Measurements from ENCODE around the gene TPRA1. TPM values are rescaled to one million over a fixed set of nuclear protein-coding genes. Genes with fewer than 3 reads are reported as not detected.
A peak's percentile ranks its signal among the peaks of the same experiment; 100 is the strongest.

Gene TPRA1
- total and polyA plus RNA-seq, 2 donors (not counting 1 experiment from before 2014, with no cell fraction given): 17.5 to 47.4 TPM

DNA sequence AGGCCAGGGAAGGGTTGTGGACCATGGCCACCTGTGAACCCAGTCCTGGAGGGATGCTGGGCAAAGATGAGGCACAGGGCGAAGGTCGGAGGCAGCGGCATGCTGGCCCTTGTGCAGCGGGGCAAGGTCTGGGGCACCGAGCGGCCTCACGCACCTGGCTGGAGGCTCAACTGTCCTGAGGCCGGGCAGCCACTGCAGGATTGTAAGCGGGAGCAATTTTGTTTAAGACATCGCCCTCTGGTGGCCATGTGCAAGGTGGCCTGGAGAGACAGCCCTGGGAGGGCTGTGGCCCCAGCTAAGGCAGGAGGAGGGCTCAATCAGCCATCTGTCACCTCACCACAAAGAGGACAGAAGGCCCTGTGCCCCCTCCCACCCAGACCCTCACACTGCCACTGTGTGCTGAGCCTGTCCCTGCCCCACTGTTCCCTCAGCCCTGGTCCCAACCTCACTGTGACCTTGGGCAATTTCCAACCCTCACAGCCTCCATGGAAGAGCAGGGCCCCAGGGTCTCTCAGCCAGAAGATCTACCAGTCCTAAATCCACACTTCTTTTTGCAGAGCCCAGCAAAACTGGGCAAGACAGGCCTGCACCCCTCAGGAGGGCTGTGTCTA, 46.2 kb downstream of the TPRA1 start:
- Histone ChIP-seq H2AFZ (ENCODE audit: low read length) (no peak overlapping the region), H3K4me2 (ENCODE audit: extremely low read depth, insufficient read depth, low read length) (no peak overlapping the region), H3K36me3 (ENCODE audit: control insufficient read depth, insufficient read depth, low read length) (no peaks in the 10 kb centered on the region), H3K4me3 (replicated peaks in 1 of 4; ENCODE audit: control extremely low read depth in 1 of 4, insufficient read depth in 1 of 4, low read depth in 3 of 4, low read length in 4 of 4) (no peak overlapping the region), H3K27ac (ENCODE audit: insufficient read depth, low read length) (no peak overlapping the region), H3K27me3 (ENCODE audit: control insufficient read depth, insufficient read depth, low read length) (peaks cover 2% of the 10 kb centered on the region), H3K79me2 (ENCODE audit: control insufficient read depth, insufficient read depth, low read length) (no peaks in the 10 kb centered on the region), H3K4me1 (ENCODE audit: control insufficient read depth, extremely low read depth, insufficient read depth, low read length) (no peaks in the 10 kb centered on the region), H3K9ac (ENCODE audit: insufficient read depth, low read length) (no peak overlapping the region), H4K20me1 (ENCODE audit: control insufficient read depth, extremely low read depth, insufficient read depth, low read length) (no peaks in the 10 kb centered on the region), H3K9me3 (ENCODE audit: control insufficient read depth, insufficient read depth, low read depth, low read length) (no peaks in the 10 kb centered on the region)
- peak; percentile 51 to 59 for DNase-seq (ENCODE audit: low read depth in 2 of 2)
- no peak for TF ChIP-seq EZH2 (IDR thresholded peaks at IDR 0.05; ENCODE audit: low read length, missing control alignments)
- TF ChIP-seq, protein P1, sequence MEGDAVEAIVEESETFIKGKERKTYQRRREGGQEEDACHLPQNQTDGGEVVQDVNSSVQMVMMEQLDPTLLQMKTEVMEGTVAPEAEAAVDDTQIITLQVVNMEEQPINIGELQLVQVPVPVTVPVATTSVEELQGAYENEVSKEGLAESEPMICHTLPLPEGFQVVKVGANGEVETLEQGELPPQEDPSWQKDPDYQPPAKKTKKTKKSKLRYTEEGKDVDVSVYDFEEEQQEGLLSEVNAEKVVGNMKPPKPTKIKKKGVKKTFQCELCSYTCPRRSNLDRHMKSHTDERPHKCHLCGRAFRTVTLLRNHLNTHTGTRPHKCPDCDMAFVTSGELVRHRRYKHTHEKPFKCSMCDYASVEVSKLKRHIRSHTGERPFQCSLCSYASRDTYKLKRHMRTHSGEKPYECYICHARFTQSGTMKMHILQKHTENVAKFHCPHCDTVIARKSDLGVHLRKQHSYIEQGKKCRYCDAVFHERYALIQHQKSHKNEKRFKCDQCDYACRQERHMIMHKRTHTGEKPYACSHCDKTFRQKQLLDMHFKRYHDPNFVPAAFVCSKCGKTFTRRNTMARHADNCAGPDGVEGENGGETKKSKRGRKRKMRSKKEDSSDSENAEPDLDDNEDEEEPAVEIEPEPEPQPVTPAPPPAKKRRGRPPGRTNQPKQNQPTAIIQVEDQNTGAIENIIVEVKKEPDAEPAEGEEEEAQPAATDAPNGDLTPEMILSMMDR (conservative IDR thresholded peaks at IDR 0.05 in 1 of 2, IDR thresholded peaks at IDR 0.05 in 1 of 2; ENCODE audit: low read depth in 1 of 2, low read length in 2 of 2): peak; percentile 67 to 85

- Histone ChIP-seq H3K4me1 (ENCODE audit: control insufficient read depth, extremely low read depth, insufficient read depth, low read length) (no peaks in the 10 kb centered on the region), H3K79me2 (ENCODE audit: control insufficient read depth, insufficient read depth, low read length) (no peaks in the 10 kb centered on the region), H3K4me3 (replicated peaks in 1 of 4; ENCODE audit: control extremely low read depth in 1 of 4, insufficient read depth in 1 of 4, low read depth in 3 of 4, low read length in 4 of 4) (no peak overlapping the region), H3K27ac (ENCODE audit: insufficient read depth, low read length) (no peak overlapping the region), H3K36me3 (ENCODE audit: control insufficient read depth, insufficient read depth, low read length) (no peaks in the 10 kb centered on the region), H3K9me3 (ENCODE audit: control insufficient read depth, insufficient read depth, low read depth, low read length) (no peaks in the 10 kb centered on the region), H4K20me1 (ENCODE audit: control insufficient read depth, extremely low read depth, insufficient read depth, low read length) (no peaks in the 10 kb centered on the region), H3K27me3 (ENCODE audit: control insufficient read depth, insufficient read depth, low read length) (peaks cover 4% of the 10 kb centered on the region), H3K4me2 (ENCODE audit: extremely low read depth, insufficient read depth, low read length) (no peak overlapping the region), H3K9ac (ENCODE audit: insufficient read depth, low read length) (no peak overlapping the region), H2AFZ (ENCODE audit: low read length) (no peak overlapping the region)
- DNase-seq (ENCODE audit: low read depth in 2 of 2): no peak
- TF ChIP-seq EZH2 (IDR thresholded peaks at IDR 0.05; ENCODE audit: low read length, missing control alignments): no peak
- TF ChIP-seq, protein P1 (conservative IDR thresholded peaks at IDR 0.05 in 1 of 2, IDR thresholded peaks at IDR 0.05 in 1 of 2; ENCODE audit: low read depth in 1 of 2, low read length in 2 of 2): no peak
Observed at GRCh38 chr3:127543441-127543840, 47.1 kb downstream of the TPRA1 start.

DNA sequence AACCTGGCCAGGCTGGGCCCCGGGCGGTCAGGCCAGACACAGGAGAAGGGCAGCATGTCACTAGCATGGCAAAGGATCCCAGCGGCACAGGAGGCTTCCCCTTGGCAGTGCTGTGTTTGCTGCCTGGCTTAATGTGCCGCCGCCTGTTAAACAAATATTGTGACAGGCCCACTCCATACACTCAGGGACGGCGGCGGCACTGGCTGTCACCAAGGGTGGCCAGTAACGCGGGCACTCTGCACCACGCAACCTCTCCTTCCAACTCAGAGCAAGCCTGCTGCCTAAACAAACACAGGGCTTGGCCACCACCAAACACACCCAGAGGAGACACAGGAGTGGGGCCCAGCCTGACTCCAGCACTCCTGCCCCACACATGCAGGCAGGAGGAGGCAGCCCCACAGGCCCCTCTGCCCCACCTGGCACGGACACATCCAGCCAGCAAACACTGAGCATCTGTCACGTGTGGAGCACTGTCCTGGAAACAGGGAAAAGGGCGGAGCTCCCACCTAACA, 48.0 kb downstream of the TPRA1 start:
- Histone ChIP-seq H3K9ac (ENCODE audit: insufficient read depth, low read length) (no peak overlapping the region), H3K4me2 (ENCODE audit: extremely low read depth, insufficient read depth, low read length) (no peak overlapping the region), H3K27me3 (ENCODE audit: control insufficient read depth, insufficient read depth, low read length) (peaks cover 6% of the 10 kb centered on the region), H3K36me3 (ENCODE audit: control insufficient read depth, insufficient read depth, low read length) (no peaks in the 10 kb centered on the region), H4K20me1 (ENCODE audit: control insufficient read depth, extremely low read depth, insufficient read depth, low read length) (no peaks in the 10 kb centered on the region), H3K27ac (ENCODE audit: insufficient read depth, low read length) (no peak overlapping the region), H3K4me1 (ENCODE audit: control insufficient read depth, extremely low read depth, insufficient read depth, low read length) (no peaks in the 10 kb centered on the region), H2AFZ (ENCODE audit: low read length) (no peak overlapping the region), H3K4me3 (replicated peaks in 1 of 4; ENCODE audit: control extremely low read depth in 1 of 4, insufficient read depth in 1 of 4, low read depth in 3 of 4, low read length in 4 of 4) (no peak overlapping the region), H3K79me2 (ENCODE audit: control insufficient read depth, insufficient read depth, low read length) (no peaks in the 10 kb centered on the region), H3K9me3 (ENCODE audit: control insufficient read depth, insufficient read depth, low read depth, low read length) (no peaks in the 10 kb centered on the region)
- DNase-seq (ENCODE audit: low read depth in 2 of 2): no peak
- TF ChIP-seq, protein P1 (conservative IDR thresholded peaks at IDR 0.05 in 1 of 2, IDR thresholded peaks at IDR 0.05 in 1 of 2; ENCODE audit: low read depth in 1 of 2, low read length in 2 of 2): no peak
- TF ChIP-seq EZH2 (IDR thresholded peaks at IDR 0.05; ENCODE audit: low read length, missing control alignments): no peak
